Activated B cell treated with CpG ODN at 0.5 μM for 24 hours (primary cell): Measurements from ENCODE around the gene GRIN2C. TPM values are rescaled to one million over a fixed set of nuclear protein-coding genes. Genes with fewer than 3 reads are reported as not detected.

Source experiments
- ATAC-seq: fragments of 200-7000 bp; cut with Tn5 transposase; one replicate; pipeline ENCODE4 v1.10.0; 2021; ENCODE audit warnings: low read depth, mild to moderate bottlenecking, moderate library complexity
- CTCF ChIA-PET: fragments of 350-600 bp; sonication (Branson Sonifier 250); formaldehyde crosslinking; loops from one replicate; lab custom pipeline; 2021; ENCODE audit warnings: antibody characterized with exemption; lab: Charles Lee
- POLR2A ChIA-PET: fragments of 350-600 bp; sonication (Branson Sonifier 250); formaldehyde crosslinking; loops from one replicate; lab custom pipeline; 2021; ENCODE audit warnings: antibody characterized with exemption; lab: Charles Lee
- DNase-seq: peaks from one replicate; pipeline ENCODE4 v3.0.0; 2022
- H3K27ac Mint-ChIP-seq: one replicate; pipeline ENCODE4 v1.8.0; 2020; ENCODE audit warnings: mixed read lengths
- H3K27me3 Mint-ChIP-seq: one replicate; pipeline ENCODE4 v1.8.0; 2021; ENCODE audit warnings: mixed read lengths
- H3K36me3 Mint-ChIP-seq: one replicate; pipeline ENCODE4 v1.8.0; 2021; ENCODE audit warnings: low read depth, mixed read lengths
- H3K4me1 Mint-ChIP-seq: one replicate; pipeline ENCODE4 v1.8.0; 2021; ENCODE audit warnings: mixed read lengths
- H3K4me3 Mint-ChIP-seq: one replicate; pipeline ENCODE4 v1.8.0; 2020; ENCODE audit warnings: mild to moderate bottlenecking, mixed read lengths
- H3K9me3 Mint-ChIP-seq: one replicate; pipeline ENCODE4 v1.8.0; 2020; ENCODE audit warnings: mixed read lengths
- intact Hi-C: fragments of 100-400 bp; cut with micrococcal nuclease; formaldehyde crosslinking; loops from one replicate; pipeline ENCODE4 v1.15.1; 2024
- total RNA-seq: library from RNA; stranded (reverse); gene quantifications from 2 replicates; pipeline ENCODE4 v1.2.3, GENCODE V29; 2022
- TF ChIP-seq, protein P1 (sequence below): fragments of 200-600 bp; IDR thresholded peaks from one replicate; pipeline ENCODE4 v1.8.0; 2022; ENCODE audit warnings: antibody characterized with exemption, mild to moderate bottlenecking

Gene GRIN2C
- total RNA-seq, 1 donor from 2014 or later, result not detected

DNA sequence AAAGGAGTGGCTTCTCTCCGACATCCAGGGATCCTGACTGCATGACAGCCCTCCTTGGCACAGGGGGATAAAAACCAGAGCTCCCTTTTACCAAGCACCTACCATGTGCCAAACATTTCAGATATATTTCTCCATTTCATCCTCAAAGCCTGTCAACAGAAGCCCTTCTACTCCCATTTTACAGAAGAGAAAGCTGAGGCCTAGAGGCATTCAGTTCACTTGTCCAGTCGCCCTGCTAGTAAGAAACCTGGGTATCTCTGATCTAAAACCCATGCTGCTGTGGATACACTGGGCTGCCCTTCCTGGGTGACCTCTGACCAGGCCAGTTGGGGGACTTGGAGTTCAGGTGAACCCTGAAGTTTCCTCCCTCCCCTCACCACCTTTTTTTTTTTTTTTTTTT is 19.0 kb upstream of the GRIN2C start:
- H3K36me3 Mint-ChIP-seq, result no peaks in the 10 kb centered on the region
- H3K4me3 Mint-ChIP-seq, result no peak overlapping the region
- intact Hi-C loops, result no loop called here
- no peaks in the 10 kb centered on the region for H3K9me3 Mint-ChIP-seq
- ChIA-PET CTCF (interaction anchor here (1.2 kb wide), 1 partner anchor 88 kb away, joined by 3 read pairs; no protein-coding TSS in a partner anchor), POLR2A (interaction anchor here (0.7 kb wide), 1 partner anchor 60 kb away, joined by 8 read pairs; no protein-coding TSS in a partner anchor)
- no peak overlapping the region for H3K27ac Mint-ChIP-seq
- TF ChIP-seq, protein P1, sequence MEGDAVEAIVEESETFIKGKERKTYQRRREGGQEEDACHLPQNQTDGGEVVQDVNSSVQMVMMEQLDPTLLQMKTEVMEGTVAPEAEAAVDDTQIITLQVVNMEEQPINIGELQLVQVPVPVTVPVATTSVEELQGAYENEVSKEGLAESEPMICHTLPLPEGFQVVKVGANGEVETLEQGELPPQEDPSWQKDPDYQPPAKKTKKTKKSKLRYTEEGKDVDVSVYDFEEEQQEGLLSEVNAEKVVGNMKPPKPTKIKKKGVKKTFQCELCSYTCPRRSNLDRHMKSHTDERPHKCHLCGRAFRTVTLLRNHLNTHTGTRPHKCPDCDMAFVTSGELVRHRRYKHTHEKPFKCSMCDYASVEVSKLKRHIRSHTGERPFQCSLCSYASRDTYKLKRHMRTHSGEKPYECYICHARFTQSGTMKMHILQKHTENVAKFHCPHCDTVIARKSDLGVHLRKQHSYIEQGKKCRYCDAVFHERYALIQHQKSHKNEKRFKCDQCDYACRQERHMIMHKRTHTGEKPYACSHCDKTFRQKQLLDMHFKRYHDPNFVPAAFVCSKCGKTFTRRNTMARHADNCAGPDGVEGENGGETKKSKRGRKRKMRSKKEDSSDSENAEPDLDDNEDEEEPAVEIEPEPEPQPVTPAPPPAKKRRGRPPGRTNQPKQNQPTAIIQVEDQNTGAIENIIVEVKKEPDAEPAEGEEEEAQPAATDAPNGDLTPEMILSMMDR, result no peak
- peaks cover 7% of the 10 kb centered on the region for H3K27me3 Mint-ChIP-seq
- DNase-seq (no peak), ATAC-seq (no peak)
- peaks cover 5% of the 10 kb centered on the region for H3K4me1 Mint-ChIP-seq

DNA sequence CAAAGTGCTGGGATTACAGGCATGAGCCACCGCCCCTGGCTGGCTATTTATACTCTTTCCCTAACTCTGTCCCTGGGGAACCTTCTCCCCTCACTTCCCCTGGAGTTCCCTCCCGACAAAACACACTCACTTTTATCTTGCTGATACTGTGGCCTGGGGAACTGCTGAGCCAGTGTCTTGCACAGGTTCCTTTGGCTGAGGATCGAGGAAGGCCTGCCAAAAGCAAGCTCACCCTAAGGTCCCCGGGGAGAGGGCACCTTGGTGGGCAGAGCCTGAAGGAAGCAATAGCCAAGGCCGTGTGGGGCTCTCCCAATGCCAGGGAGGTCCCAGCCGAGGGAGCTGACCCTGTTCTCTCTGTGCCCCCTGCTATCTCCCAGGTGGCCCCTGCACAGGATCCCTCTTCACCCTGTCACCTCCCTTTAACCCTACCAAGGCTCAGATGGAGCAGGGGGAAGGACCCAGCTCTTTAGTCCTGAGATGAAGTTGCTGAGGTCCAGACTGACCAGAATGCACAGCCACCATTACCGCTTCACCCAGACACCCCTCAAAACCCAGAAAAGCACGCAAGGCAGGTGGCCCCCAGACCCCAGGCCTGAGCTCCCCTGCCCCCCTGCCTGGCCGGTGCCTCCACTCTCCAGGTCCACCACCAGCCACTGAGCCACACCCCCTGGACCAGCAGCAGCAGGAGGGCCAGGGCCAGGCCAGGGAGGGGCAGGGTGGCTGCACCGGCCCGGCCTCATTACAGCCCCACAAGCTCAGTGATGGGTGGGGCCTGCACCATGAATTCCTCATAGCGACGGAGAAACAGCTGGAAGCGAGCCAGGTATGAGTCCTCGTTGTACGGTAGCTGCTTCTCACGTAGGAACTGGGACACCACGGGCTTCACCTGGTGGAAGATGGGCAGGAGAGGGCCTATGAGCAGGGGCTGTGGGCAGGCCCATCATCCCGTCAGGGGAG is 18.2 kb upstream of the GRIN2C start:
- Mint-ChIP-seq H3K4me3 (no peak overlapping the region), H3K27me3 (peaks cover 4% of the 10 kb centered on the region), H3K4me1 (peaks cover 10% of the 10 kb centered on the region), H3K9me3 (no peaks in the 10 kb centered on the region), H3K36me3 (no peaks in the 10 kb centered on the region), H3K27ac (no peak overlapping the region)
- DNase-seq (no peak), ATAC-seq (no peak)
- ChIA-PET CTCF (interaction anchor here (1.2 kb wide), 1 partner anchor 87 kb away, joined by 3 read pairs; no protein-coding TSS in a partner anchor), POLR2A (interaction anchor here (0.7 kb wide), 1 partner anchor 83 kb away, joined by 5 read pairs; no protein-coding TSS in a partner anchor)
- TF ChIP-seq, protein P1, result no peak
- intact Hi-C loops, result no loop called here

DNA sequence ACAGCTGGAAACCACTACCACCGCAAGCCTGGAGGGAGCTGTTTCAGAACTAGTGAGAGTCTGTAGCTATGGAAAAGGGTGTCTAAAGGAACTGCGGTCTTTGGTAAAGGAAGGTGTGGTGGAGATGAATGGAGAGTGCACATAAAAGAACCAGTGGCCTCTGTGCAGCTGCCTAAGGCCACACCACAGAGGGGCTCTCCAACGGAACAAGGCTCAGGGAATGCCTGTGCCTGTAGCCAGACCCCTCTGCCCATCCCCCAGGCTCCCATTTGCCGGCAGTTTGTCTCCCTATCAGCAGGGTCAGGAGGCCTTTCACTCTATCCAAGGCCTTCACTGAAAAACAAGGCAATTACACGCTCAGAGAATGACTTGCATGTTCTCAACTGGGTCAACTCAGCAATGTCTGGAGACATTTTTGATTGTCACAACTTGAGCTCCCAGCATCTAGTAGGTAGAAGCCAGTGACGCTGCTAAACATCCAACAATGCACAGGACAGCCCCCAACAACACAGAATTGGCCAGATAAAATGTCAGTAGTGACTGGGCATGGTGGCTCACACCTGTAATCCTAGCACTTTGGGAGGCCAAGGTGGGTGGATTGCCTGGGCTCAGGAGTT is 16.4 kb upstream of the GRIN2C start:
- intact Hi-C loops, result no loop called here
- TF ChIP-seq, protein P1, result no peak
- Mint-ChIP-seq H3K9me3 (no peaks in the 10 kb centered on the region), H3K27ac (no peak overlapping the region), H3K4me3 (no peak overlapping the region), H3K27me3 (peaks cover 4% of the 10 kb centered on the region), H3K4me1 (peaks cover 22% of the 10 kb centered on the region), H3K36me3 (no peaks in the 10 kb centered on the region)
- POLR2A ChIA-PET, result interaction anchor here (0.7 kb wide), 1 partner anchor 194 kb away, joined by 6 read pairs; no protein-coding TSS in a partner anchor
- CTCF ChIA-PET, result no interaction called here
- DNase-seq (no peak), ATAC-seq (no peak)

DNA sequence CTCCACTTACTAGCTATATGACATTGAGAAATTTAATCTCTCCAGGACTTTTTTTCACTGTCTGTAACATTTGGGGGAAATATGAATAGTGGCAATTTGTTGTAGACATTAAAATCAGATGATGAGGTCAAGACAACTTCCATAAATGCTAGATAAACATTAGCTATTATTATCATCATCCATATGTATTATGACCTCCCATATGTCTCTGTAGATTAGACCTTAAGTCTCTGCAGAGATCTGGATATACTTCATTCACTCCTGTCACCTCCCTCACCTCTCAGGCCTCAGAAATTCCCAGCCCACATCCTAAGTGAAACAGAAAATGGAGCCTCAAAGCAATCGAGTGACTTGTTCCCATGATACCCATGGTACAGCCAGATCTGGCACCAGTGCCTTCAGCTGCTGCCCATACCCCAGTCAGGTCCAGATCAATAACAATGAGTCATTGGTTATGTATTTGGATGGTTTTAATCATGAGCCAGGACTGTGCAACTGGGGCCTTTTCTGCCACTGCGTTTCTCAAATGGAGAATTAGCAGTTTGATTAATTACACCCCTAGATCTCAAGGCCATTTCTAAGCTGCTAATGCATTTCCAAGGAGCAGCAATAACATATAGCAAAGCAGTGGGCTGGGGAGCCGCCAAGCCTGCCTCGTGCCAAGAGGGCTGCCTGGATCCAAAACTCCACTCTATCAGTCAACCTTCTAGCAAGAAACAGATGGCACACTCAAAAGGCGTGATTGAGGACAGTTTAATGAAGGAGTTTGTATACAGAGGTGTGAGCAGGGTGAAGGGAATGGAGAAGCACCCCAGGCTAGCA is 15.7 kb upstream of the GRIN2C start:
- Mint-ChIP-seq H3K27me3 (peaks cover 4% of the 10 kb centered on the region), H3K36me3 (no peaks in the 10 kb centered on the region), H3K4me3 (no peak overlapping the region), H3K9me3 (no peaks in the 10 kb centered on the region), H3K27ac (no peak overlapping the region), H3K4me1 (peaks cover 22% of the 10 kb centered on the region)
- intact Hi-C loops, result no loop called here
- ATAC-seq (no peak), DNase-seq (no peak)
- POLR2A ChIA-PET, result no interaction called here
- TF ChIP-seq, protein P1, result no peak
- CTCF ChIA-PET, result no interaction called here
